GM18519 (cell line): ENCODE measurements around the gene SERPINI1.
A peak's percentile ranks its signal among the peaks of the same experiment; 100 is the strongest.

ENCODE experiments used
- ATAC-seq: cut with Tn5 transposase; IDR thresholded peaks from one replicate; pipeline ENCODE4 v1.9.1; 2021; ENCODE audit warnings: mild to moderate bottlenecking, moderate library complexity; ENCODE audit not compliant: unreplicated experiment, low FRiP score

SERPINI1 gene

GRCh38 chr3:167734498-167735232 lies 856 bp upstream of the SERPINI1 start, which contains the start of gene PDCD10:
Gene PDCD10, minus strand, starts transcription at chr3:167734892. Its CDS starts 14,735 bp downstream, at chr3:167720157.
- peak; percentile 88 for ATAC-seq

DNA sequence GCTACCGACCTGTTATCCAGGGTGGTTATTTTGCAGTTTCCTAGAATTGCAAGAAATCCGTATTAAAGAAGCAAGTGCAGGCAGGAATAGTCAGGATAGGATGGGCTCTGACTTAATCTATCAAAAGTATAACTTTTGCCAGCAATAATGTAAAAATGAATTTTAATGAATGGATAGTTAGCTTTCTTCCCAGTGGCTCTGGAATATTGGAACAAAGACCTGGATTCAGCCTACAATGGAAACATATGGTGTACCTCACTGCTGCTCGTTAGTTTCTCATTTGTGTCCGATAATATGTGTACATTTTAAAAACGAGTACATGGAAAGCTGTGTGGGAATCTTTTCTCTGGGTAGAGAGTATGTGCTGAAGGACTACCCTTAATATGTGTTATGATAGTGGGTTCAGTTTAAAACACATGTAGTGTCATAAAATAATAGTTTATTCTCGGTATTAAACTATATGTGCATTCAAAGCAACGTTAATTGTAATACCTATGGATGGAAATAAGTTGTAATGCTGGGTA lies 805 bp downstream of the SERPINI1 start:
- no peak for ATAC-seq

GRCh38 chr3:167736997-167737396 lies 1.5 kb downstream of the SERPINI1 start:
- no peak for ATAC-seq

GRCh38 chr3:167738037-167738436 lies 2.5 kb downstream of the SERPINI1 start:
- no peak for ATAC-seq

- no peak for ATAC-seq
These were observed 3.8 kb downstream of the SERPINI1 start for GRCh38 chr3:167739190-167739810.

DNA sequence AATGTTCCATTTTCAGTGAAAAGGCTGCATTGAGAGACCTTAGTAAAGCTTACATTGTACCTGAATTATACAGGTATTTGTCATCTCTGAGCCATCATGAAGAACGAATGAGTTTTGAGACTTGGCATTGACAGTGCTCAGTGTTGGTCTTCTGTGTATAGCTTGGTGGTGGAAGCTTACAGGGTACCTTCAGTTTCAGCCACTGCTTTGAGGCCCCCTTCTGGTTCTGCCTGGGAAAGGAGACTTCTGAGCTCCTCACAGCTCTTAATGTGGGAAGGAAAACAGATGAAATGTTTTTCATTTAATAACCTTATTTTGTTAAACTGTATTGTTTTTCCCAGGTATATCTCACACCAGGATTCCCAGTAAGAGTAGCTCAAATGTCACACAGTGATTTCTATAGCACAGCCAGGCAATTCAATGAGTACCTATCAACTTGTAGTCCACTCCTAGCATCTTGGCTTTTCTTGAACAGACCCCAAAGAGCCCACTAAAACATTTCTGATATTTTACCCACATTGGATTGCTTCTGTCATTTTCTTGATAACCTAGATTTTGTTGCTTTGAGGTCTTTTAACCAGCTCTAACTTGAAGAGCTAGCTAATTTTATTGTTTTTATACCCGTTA lies 5.6 kb downstream of the SERPINI1 start:
- ATAC-seq: peak; percentile 89

DNA sequence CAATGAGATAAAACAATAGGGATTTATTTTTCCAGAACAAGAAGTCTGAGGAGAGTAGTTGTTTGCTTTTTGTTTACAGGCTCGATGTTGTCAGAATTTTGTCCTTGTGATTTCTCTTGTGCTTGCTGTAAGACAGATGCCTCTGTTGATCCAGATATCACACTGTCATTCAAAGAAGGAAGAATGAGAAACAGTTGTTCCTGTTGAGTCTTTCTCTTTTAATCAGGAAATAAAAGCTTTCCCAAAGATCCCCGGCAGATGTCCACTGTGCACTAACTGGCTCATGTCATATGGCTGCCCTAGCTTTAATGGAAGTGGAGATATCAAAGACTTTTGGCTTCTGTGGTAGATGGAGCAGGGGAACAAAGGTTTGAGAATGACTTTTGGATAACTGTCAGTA lies 6.8 kb downstream of the SERPINI1 start:
- no peak for ATAC-seq

GRCh38 chr3:167743799-167744198 lies 8.3 kb downstream of the SERPINI1 start:
- ATAC-seq: no peak

DNA sequence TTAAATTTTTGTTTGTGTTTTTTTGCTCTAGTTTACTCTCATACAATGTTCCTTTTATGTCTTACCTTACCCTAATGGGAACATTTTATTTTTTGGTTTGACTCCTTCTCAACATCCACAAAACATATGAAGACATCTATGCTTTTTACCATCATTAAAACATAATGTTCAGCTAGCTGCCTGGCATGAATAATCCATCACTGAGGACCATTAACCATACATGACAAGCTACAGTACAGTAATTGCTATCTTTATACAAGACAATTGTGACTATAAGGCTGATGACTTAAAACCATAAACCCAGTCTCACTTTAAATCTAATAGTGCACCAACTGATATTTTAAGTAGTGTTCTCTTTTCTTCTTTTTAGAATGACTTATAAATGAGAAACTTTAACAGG lies 13.7 kb downstream of the SERPINI1 start:
- ATAC-seq: no peak

- ATAC-seq: no peak
These were observed 14.2 kb downstream of the SERPINI1 start for GRCh38 chr3:167749728-167750127.

GRCh38 chr3:167750272-167750971 lies 14.9 kb downstream of the SERPINI1 start:
- ATAC-seq: peak; percentile 99

GRCh38 chr3:167754049-167754448 lies 18.5 kb downstream of the SERPINI1 start:
- no peak for ATAC-seq

- no peak for ATAC-seq
These were observed 25.8 kb downstream of the SERPINI1 start for GRCh38 chr3:167761302-167761701.

- ATAC-seq: peak; percentile 46
These were observed 26.8 kb downstream of the SERPINI1 start for GRCh38 chr3:167762296-167762695.

DNA sequence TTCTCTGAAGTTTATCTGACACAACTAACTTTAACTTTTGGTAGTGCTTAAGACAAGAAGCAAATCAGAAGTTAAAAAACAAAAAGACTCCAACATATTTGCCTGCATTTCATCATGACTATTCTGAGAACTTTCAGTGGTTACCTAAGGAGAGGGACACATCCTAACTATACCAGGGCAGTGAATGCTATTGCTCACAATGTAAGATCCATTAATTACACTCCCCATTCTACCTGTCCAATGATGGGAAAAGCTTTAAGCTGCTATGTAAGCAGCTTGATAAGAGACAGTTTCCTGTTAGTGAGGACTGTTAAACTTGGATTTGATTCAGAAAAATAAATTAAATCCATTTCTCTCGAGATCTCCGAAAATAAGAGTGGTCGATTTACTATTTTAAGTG lies 37.5 kb downstream of the SERPINI1 start:
- peak; percentile 35 for ATAC-seq

GRCh38 chr3:167773584-167773983 lies 38.1 kb downstream of the SERPINI1 start:
- ATAC-seq: peak; percentile 89

DNA sequence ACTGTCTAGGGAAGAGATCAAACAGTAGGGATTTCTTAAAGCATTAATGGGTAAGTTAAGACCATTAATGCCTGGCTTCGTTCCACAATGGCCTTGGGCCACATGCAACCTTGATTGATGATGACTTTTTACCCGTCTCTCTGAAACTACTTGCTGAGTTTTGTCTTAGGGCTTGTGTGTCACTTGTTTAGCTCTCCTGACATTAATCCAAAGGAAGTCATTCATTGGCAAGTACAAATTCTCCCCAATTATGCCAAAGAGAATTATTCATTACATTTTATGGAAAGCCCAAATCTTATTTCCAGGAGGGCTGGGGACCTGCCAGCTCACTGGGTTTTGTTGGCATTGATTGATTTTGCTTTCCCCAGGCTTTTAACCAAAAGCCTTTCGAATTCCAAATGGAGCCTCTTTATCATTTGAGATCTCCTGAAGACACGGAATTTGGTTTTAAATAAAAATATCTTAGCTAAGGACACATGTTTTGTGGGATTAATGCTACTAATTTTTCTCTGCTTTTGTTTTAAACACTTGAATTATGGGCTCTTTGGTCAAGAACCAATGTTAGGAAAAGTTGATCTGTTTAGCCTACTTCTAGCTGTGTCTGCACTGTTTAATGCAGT lies 40.7 kb downstream of the SERPINI1 start:
- no peak for ATAC-seq

DNA sequence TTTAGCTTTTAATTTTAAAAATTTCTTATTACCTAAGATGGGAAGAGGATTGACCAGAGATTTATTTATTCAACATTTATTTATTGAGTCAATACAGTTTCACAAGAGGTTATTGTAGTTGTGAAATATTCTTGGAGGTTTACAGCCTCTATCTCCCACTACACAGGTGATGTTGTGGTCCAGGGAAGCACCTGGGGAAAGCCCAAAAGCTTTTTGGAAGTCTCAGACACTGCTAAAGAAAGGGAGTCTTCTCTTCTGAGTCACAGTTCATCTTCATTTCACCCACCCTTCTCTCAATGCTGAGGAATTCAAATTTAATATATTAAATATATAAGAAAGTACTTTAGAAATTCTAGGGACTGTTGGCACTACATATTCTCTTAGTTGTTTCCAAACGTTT lies 41.8 kb downstream of the SERPINI1 start:
- ATAC-seq: peak; percentile 22

DNA sequence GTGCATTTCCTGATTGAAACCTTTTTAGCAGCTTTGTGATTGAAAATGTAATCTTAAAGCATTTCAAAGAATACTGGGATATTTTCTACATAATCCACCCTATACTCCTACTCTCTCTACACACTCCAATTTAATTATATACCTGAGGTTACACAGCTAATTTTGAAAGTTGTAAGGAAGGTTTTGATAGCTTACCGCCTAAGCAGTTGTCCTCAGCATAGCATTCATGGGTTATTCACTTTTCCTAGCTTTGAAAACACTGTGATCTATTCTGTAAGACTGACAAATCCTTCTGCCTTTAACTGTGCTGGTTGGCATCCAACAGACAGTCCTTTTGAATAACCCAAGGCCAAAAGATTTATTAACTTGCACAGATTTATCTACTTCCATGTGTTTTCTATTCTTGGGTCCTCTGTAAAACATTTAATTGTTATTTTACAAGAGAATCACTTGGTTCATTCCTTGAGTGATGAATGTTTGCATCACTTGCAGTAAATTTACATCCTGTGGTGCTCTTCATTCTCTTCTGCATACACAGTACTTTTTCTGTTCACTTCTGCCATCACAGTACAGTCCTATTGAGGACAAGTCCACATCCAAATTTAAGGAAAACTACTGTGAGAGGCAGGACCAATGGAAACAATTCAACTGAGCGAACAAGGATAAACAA lies 44.8 kb downstream of the SERPINI1 start:
- ATAC-seq: no peak

DNA sequence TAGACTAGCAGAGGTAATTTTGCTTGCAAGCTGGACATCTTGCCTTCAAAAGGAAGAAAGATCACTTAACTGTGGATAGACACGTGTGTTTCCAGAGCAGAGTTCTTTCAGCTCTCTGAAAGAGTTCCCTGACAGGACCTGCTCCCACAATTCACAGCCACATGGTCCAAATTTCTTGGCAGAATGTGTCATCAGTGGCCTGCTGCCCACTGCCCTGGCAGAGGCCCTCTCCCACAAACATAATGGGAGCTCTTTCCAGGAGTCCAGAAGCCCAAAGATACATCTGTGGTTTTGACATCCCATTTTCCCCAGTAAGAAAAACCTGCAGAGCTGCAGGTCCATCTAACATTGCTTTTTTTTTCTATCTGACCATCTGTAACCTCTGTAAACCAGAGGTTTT lies 48.3 kb downstream of the SERPINI1 start:
- ATAC-seq: no peak
